Amygdala (tissue), 56 donors: ENCODE results near the gene CA10.

Experiments
- DNase-seq, 56 donors: peaks; one replicate each; lab custom pipeline; 2025; lab: John Stamatoyannopoulos, UW

Gene CA10

DNA sequence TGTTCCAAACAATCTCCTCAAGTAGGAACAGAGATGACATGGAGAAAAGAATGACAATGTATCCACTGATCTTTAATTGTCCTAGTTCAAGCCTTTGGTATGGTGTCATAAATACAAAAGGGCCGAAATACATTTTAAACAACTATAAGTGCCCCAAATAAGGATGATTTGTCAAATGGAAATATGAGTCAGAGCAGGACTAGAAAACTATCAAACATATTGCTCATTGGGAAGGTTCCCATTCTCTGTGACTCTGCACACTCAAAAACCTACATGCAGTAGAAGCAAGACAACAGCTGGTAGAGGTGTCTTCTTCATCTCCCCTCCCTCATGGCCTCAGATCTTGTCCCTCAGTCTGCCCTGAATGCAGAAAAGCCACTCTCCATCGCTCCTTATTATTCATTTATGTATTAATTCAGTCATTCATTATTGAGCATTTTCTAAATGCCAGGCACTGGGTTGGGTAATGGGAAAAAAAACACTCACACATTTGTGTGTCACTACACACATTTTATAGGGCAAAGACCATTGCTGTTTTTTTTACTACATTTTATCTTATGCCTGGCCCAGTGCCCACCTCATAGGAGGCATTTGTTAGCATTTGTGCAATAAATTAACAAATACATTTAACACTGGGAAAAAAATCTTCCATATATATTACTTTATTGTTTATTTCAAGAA, 10.1 kb downstream of the CA10 start:
- DNase-seq, result no peak

- no peak for DNase-seq
Measured at GRCh38 chr17:52147872-52148271, 10.6 kb downstream of the CA10 start.

DNA sequence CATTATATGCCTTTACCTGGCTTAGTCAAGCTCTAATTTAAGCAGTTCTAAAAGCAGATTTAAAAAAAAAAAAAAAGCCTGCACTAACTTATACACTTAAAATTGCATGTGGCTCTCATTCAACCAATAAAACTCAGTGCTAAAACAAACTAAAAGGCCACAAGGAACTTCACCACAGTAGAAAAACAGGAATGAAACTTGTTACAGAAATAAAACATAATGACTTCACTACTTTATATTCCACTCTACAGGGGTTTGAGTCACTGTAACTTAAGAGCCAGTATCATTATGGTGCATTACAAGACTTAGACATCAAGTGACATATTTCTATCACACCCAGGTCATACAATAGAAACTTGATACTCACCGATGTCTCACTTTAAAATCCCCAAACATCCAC, 11.1 kb downstream of the CA10 start:
- DNase-seq, result no peak

DNA sequence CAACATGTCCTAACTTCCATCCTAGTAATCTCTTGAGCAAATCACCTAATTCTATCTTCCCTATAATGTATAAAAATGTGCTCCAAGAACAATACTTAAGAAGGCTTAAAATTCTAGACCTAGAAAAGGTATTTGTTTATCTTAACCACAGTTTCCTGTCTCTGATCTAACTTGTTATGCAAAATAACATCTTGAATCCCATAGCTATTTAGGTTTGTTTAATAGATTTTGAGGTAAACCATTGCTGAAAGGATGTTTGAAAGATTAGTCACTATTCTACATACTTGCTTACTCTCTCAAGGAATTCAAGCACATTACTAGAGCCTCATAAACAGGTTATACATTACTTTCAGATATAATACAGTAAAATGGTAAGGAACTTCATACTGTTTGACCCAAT, 13.0 kb downstream of the CA10 start:
- DNase-seq, result no peak

- DNase-seq, result no peak
Measured at GRCh38 chr17:52143542-52143941, 15.0 kb downstream of the CA10 start.

DNA sequence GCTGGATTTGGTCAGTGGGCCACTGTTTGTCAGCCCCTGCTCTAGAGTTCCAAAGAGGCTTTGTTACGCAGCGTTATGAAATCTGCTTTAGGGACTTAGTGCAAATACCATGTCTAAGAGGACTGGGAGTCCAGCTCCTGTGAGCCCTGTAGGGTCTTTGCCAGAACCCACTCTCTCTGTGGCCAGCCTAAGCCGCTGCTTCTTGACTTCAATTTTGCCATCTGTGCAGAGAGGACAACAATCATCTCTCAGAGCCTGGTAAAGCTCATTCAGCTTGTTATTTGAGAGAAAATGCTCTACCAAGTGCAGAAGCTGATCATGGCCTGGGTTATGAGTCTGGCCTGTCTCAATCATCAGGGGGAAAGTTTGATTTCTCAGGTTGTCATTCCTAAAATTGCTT, 17.9 kb downstream of the CA10 start:
- DNase-seq, result no peak

GRCh38 chr17:52138752-52139151, 19.8 kb downstream of the CA10 start:
- DNase-seq, result no peak

DNA sequence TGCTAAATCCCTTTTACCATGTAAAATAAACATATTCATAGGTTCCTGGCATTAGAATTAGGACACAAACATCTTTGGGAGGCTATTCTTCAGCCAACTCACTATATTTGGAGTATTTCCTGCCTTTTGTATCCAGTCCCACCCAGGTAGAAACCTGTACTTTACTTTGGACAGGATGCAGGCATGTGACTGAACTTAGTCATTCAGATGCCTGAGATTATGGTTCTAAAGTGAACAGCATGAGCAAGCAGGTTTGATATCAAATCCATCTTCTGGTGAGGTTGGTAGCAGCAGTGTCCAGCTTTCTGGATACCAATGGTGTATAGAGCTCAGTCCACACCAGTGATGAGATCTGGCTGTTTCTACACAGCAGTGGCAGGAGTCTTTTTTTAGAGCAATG, 20.2 kb downstream of the CA10 start:
- no peak for DNase-seq

DNA sequence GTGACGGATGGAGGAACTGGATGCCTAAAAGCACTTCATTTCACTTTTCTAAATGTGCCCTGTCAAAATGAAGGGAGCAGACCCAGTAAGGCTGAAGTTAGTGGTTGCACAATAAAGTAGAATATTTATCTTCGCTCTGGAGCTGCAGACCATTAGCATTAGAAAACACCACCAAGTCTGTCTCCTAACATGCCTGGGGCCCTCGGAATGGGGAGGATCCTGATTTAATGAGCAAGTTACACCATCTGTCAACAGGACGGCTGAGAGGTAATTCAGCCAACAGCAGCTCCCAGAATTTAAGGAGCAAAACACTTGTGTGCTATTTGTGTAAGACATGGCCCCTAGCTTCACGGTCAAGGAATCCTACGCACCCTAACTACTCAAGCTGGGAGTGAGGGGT, 22.3 kb downstream of the CA10 start:
- peak in 1 of 56 donors; percentile 5 for DNase-seq

DNA sequence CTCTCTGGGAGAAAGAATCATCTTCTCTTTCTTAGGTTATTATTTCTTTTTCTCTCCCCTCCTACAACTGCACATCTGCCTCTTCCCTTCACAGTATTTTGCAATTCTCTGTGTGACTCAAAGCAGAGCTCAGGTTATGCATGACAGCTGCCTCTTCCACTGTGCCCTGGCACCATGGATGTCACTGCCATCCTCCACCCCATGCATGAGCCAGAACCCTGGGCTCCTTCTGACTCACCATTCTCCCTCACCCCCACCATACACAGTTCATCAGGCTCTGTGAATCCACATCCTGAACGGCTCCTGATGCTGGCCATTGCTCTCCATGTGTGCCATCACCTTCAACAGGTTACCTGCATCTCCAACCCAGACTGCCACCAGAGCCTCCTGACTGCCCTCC, 23.9 kb downstream of the CA10 start:
- DNase-seq, result no peak

DNA sequence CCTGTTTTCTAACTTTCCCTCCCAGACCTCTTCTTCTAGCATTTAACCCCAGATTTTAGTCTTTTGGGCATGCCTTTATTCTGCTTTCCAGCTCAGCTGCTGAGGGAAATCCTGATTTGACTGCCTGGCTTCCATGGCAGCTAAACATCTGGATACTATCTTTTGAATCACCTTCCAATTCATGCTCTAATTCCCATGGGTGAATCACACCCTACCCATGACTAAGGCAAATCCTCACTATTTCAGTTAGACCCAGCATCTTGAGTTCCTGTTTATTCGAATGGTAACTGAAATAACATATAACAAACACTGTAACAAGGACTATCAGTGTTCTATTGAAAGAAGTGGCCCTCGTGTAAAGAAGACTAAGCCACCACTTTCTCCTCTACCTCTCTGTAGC, 29.8 kb downstream of the CA10 start:
- DNase-seq, result no peak

- no peak for DNase-seq
Measured at GRCh38 chr17:52124993-52125392, 33.5 kb downstream of the CA10 start.

DNA sequence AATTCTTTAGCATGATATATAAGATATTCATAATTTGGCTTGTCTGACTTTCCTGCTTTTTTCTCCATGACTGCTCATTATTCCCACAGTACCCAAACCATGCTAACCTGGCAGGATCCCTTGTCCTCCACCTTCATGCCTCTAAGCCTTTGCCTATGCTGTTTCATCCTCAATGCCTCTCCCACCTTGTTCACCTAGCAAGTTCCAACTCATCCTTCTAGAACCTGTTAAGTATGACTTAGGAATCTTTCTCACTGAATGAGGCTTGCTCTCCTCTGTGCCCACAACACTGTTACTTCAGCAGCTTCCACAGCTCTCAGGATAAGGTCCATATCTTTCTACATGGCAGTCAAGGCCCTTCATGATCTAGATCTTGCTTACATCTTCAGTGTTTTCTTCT, 34.0 kb downstream of the CA10 start:
- no peak for DNase-seq

DNA sequence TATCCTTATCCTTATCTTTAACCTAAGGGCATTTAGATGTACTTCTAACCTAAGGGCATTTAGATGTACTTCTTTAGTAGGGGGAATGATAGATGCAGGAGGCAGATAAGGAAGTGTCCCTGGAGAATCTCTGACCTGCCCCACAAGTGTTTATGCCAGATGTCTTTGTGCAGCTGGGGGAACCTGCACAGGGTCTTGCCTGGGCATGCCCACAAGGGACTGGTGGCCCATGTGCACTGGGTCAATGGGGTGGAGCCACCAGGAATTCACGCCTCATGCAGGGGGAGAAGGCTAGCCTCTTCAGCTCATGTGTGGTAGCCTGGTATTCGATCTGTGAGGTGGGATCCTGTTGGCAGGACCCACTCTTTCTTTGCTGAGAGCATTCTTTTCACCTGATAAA, 38.0 kb downstream of the CA10 start:
- DNase-seq, result no peak

DNA sequence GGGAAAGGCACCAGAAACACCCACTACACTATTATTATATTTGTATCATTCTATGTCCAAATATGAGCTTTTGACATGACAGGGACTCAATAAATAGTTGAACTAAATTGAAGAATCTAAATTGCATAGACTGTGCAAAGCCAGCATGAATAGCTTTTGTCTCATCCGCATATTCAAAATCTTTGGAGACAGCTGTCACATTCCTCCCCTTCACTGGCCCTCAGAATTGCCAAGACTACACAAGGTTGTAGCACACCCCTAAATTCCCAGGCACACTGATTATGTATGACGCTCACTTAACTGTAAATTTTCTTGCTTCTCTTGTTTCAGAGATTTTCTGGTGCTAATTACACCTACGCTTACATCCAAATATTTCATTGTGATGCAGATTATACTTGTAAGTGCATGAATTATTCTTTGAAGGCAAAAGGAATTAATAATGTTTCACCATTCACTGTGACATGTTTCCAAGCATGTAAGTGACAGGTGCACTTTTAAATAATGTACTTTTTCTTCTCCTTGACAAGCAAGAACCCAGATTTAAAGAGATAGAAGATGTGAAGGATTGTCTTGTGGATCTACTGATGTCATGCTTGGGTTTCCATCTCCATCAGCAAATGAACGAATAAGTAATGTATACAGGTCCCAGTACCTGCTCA, 47.5 kb downstream of the CA10 start:
- no peak for DNase-seq

DNA sequence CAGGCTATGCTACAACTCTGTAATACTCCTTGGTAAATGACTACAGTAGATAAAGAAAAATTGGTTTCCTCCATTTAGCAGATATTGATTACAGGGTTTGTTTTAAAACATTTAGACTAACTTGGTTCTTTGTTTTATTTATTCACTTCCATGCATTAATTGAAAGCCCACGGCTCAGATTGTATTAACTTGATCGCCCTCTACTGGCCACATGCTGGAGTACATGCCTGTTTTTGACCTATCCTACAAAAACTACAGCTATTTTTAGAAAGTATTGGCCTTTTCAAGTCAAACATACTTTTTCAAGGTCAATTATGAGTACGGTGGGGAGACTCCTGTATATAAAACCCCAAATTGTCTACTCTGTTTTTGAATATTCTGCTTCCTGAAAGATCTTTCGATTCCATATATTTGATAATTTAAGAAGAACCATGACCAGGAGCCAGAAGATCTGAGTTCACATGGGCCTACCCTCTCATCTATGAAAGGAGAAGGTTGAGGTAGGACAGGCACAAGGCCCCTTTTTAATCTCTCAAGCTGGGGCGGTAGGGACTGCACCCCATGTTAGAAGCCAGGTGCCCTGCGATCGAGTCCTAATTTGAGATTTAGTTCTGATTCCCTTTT, 51.8 kb downstream of the CA10 start:
- DNase-seq, result peak in 30 of 56 donors; percentile 0 to 73 (median 8)

- DNase-seq, result no peak
Measured at GRCh38 chr17:52106072-52106471, 52.4 kb downstream of the CA10 start.

DNA sequence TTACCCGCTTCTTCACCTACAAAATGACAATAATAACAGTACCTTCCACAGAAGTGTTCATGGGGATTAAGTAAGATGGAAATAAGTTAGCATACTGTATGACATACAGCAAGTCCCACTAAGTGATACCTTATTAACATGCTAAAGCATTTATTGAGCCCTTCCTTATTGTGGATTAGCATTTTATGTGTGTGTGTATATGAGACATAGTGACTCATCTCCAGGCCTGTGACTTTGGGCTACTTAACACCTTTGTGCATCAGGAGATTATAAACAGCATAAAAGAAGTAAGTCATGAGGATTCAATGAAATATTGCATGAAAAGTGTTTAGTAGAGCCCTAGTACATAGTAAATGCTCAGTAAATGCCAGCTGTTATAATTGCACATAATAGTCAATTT, 52.9 kb downstream of the CA10 start:
- no peak for DNase-seq

DNA sequence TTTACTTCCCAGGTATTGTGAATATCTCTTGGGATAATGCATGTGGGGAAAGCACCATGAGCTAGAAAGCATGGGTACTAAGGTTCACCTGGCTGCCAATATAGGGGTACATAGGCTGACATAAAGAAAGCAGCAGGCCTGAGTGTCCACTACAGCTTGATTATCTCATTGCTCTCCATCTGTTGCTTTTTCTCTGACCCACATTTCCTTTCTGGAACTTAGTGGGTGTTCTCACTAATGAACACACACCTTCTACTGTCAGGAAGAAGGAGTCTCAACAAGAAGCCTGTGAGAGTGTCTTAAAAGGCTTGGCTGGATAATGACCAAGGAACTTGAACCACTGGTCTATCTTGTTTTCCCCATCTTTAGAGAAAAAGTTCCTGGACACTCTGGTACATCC, 62.5 kb downstream of the CA10 start:
- DNase-seq, result no peak

- no peak for DNase-seq
Measured at GRCh38 chr17:52084176-52084575, 74.3 kb downstream of the CA10 start.

DNA sequence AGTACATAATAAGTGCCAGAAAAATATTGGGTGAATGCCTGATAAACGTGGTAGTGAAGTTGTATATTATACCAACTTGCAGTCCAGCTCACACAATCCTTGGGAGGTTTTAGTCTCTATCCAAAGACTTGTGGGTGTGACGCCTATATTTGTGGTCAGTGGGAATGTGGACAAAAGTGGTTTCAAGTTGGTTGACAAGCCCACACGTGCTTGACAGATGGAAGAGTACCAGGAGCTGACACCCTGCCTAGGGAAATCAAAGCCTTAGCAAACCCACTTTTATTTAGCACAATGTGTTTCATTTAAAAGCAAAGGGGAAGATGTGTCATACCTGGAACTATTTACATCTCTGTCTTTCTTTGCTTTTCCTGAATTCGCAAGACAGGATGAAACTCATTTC, 79.0 kb downstream of the CA10 start:
- DNase-seq, result no peak

DNA sequence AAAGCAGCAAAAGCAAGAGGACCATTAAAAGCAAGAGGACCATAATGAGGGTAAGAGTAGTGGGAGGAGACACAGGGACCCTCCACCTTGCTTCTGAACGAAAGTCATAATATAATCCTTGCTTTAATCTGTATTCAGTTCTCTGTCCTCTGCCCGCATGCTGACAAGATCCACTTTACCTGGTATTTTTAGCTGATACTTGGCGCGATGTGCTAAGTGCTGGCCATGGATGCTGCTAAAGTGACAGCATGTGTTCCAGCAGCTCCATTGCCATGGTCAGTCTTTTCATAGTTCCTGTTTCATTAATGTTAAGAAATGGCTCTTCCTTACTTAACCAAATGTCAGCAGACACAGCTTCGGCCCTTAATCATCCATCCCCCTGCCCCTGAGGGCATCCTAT, 86.8 kb downstream of the CA10 start:
- DNase-seq, result peak in 1 of 56 donors; percentile 0
